HepG2 (cell line): ENCODE data around the gene KATNA1. TPM values are rescaled to one million over a fixed set of nuclear protein-coding genes. Genes with fewer than 3 reads are reported as not detected.

Experiments
- EED ChIP-seq: sonication (generic); formaldehyde crosslinking; IDR thresholded peaks from 2 replicates; pipeline ENCODE4 v1.5.0; 2020; ENCODE audit warnings: mild to moderate bottlenecking, missing genetic modification reagents
- ETV5 ChIP-seq: IDR thresholded peaks from 2 replicates; pipeline ENCODE4 v1.6.1; 2018; ENCODE audit warnings: missing biosample characterization, missing genetic modification reagents, inconsistent platforms, borderline replicate concordance
- FOXP4 ChIP-seq: sonication (generic); formaldehyde crosslinking; IDR thresholded peaks from 2 replicates; pipeline ENCODE4 v1.4.0; 2020; ENCODE audit warnings: missing genetic modification reagents
- HOXA9 ChIP-seq: sonication (generic); formaldehyde crosslinking; IDR thresholded peaks from 2 replicates; pipeline ENCODE4 v1.8.1; 2022; ENCODE audit warnings: missing genetic modification reagents, mild to moderate bottlenecking, moderate library complexity, borderline replicate concordance
- KIAA2018 ChIP-seq: sonication (generic); formaldehyde crosslinking; IDR thresholded peaks from 2 replicates; pipeline ENCODE4 v1.5.0; 2020; ENCODE audit warnings: mild to moderate bottlenecking, missing genetic modification reagents, borderline replicate concordance
- MED8 ChIP-seq: sonication (generic); formaldehyde crosslinking; IDR thresholded peaks from 2 replicates; pipeline ENCODE4 v1.8.1; 2023; ENCODE audit warnings: mild to moderate bottlenecking, missing genetic modification reagents; ENCODE audit not compliant: insufficient replicate concordance
- MTA3 ChIP-seq: sonication (generic); formaldehyde crosslinking; IDR thresholded peaks from 2 replicates; pipeline ENCODE4 v1.4.0; 2020; ENCODE audit warnings: missing genetic modification reagents
- PRDM4 ChIP-seq: sonication (generic); formaldehyde crosslinking; IDR thresholded peaks from 2 replicates; pipeline ENCODE4 v1.9.0; 2021; ENCODE audit warnings: missing genetic modification reagents, borderline replicate concordance
- PTBP1 ChIP-seq: fragments of 200-400 bp; formaldehyde crosslinking; IDR thresholded peaks from 2 replicates; pipeline ENCODE4 v1.6.1; 2018; ENCODE audit warnings: low read length, low read depth; ENCODE audit not compliant: poor library complexity, severe bottlenecking
- SIN3B ChIP-seq: fragments of 150-350 bp; IDR thresholded peaks from 2 replicates; pipeline ENCODE4 v1.6.1; 2014; ENCODE audit warnings: low read length
- SMARCE1 ChIP-seq: fragments of 450-650 bp; IDR thresholded peaks from 2 replicates; pipeline ENCODE4 v1.6.1; 2017; ENCODE audit warnings: borderline replicate concordance
- TEAD3 ChIP-seq: optimal IDR thresholded peaks from 2 replicates; pipeline ENCODE3; 2016; ENCODE audit warnings: borderline replicate concordance
- ZFP36L2 ChIP-seq: sonication (generic); formaldehyde crosslinking; IDR thresholded peaks from 2 replicates; pipeline ENCODE4 v1.4.0; 2020; ENCODE audit warnings: missing genetic modification reagents
- ZNF121 ChIP-seq: sonication (generic); formaldehyde crosslinking; IDR thresholded peaks from 2 replicates; pipeline ENCODE4 v1.5.0; 2020; ENCODE audit warnings: mild to moderate bottlenecking, missing genetic modification reagents
- ZNF354B ChIP-seq: sonication (generic); formaldehyde crosslinking; IDR thresholded peaks from 2 replicates; pipeline ENCODE4 v1.8.0; 2022; ENCODE audit warnings: mild to moderate bottlenecking, missing genetic modification reagents
- polyA plus RNA-seq, 8 experiments: library from polyadenylated mRNA; depleted of rRNA in 3 of 8; stranded (reverse) in 7 of 8; unstranded in 1 of 8; fragments of >200 nt; fragmentation: Illumina TruSeq in 4 of 8; extraction: Trizol in 4 of 8; gene quantifications; 2 replicates each; pipeline versions ENCODE4 v1.2.1 to v1.2.3, GENCODE V29; 2011 to 2016; ENCODE audit warnings: low read depth in 4 of 8, missing spikeins in 1 of 8, mixed read lengths in 1 of 8; ENCODE audit not compliant: insufficient read depth in 1 of 8
- total RNA-seq, 5 experiments: library from RNA; depleted of rRNA; stranded (reverse); fragments of >200 nt; fragmentation: Illumina TruSeq; extraction: Trizol; gene quantifications; 2 replicates each; pipeline ENCODE4 v1.2.3, GENCODE V29; 2016; ENCODE audit warnings: low read depth in 1 of 5

The KATNA1 gene
- total and polyA plus RNA-seq, 2 of the 13 experiments (the other 11 are each of a cell fraction or from before 2014, with no cell fraction given): 14.8 to 25.3 TPM

- TF ChIP-seq ZNF121 (CRISPR knock-in tag) (no peak), HOXA9 (CRISPR knock-in tag) (peak; percentile 92), PTBP1 (no peak), EED (peak; percentile 86; the same call in 1 of the 2 replicates), SMARCE1 (no peak), ZNF354B (CRISPR knock-in tag) (0 out of 2 replicates have a peak, but pooled peaks have one; percentile 38), SIN3B (peak; percentile 99), MED8 (peak; percentile 59), ETV5 (CRISPR knock-in tag) (peak; percentile 99), FOXP4 (CRISPR knock-in tag) (peak; percentile 76), ZFP36L2 (CRISPR knock-in tag) (0 out of 2 replicates have a peak, but pooled peaks have one; percentile 27), MTA3 (no peak), KIAA2018 (CRISPR knock-in tag) (no peak), PRDM4 (CRISPR knock-in tag) (no peak), TEAD3 (peak; percentile 68)
These were observed 102.6 kb downstream of the KATNA1 start, which contains the start of gene PPIL4 (continued) for GRCh38 chr6:149545754-149546471.
